Measurements from ENCODE around the gene FHL2.

The FHL2 gene

GRCh38 chr2:105398336-105399206 lies at the start of gene FHL2:
Gene FHL2, minus strand, starts transcription at chr2:105399051. Its CDS starts 12,535 bp downstream, at chr2:105386516.
- no peaks in the 10 kb centered on the region for H3K27me3 ChIP-seq (ENCODE audit: control insufficient read depth in 1 of 2, insufficient read depth in 2 of 2, low read length in 2 of 2)
- peaks cover 23% of the 10 kb centered on the region in 2 donors for H3K4me1 ChIP-seq (ENCODE audit: control insufficient read depth in 1 of 2, insufficient read depth in 2 of 2, low read length in 2 of 2)
- H3K27ac ChIP-seq (ENCODE audit: low read depth, low read length), result peak within 1 kb of the TSS; percentile 82
- no peaks in the 10 kb centered on the region for H3K9me3 ChIP-seq (ENCODE audit: control insufficient read depth in 1 of 2, low read length in 2 of 2)
- H3K36me3 ChIP-seq (ENCODE audit: control insufficient read depth in 1 of 2, insufficient read depth in 2 of 2, low read length in 2 of 2), result peaks cover 0 to 5% of the 10 kb centered on the region in 2 donors
- peak within 1 kb of the TSS; percentile 89 to 92 for H3K9ac ChIP-seq (ENCODE audit: low read depth in 1 of 2, low read length in 2 of 2)
- peak within 1 kb of the TSS; percentile 80 to 84 for H3K4me3 ChIP-seq (ENCODE audit: low read depth in 1 of 2, low read length in 2 of 2)

GRCh38 chr2:105447476-105447875 lies 48.6 kb upstream of the FHL2 start:
- Histone ChIP-seq H3K9ac (ENCODE audit: low read depth in 1 of 2, low read length in 2 of 2) (peak overlapping the region in 1 of 2 donors; percentile 7), H3K9me3 (ENCODE audit: control insufficient read depth in 1 of 2, low read length in 2 of 2) (no peaks in the 10 kb centered on the region), H3K4me1 (ENCODE audit: control insufficient read depth in 1 of 2, insufficient read depth in 2 of 2, low read length in 2 of 2) (peaks cover 7 to 22% of the 10 kb centered on the region in 2 donors), H3K27ac (ENCODE audit: low read depth, low read length) (no peak overlapping the region), H3K4me3 (ENCODE audit: low read depth in 1 of 2, low read length in 2 of 2) (no peak overlapping the region), H3K36me3 (ENCODE audit: control insufficient read depth in 1 of 2, insufficient read depth in 2 of 2, low read length in 2 of 2) (no peaks in the 10 kb centered on the region), H3K27me3 (ENCODE audit: control insufficient read depth in 1 of 2, insufficient read depth in 2 of 2, low read length in 2 of 2) (no peaks in the 10 kb centered on the region)

GRCh38 chr2:105446501-105446900 lies 47.6 kb upstream of the FHL2 start:
- Histone ChIP-seq H3K4me3 (ENCODE audit: low read depth in 1 of 2, low read length in 2 of 2) (no peak overlapping the region), H3K9ac (ENCODE audit: low read depth in 1 of 2, low read length in 2 of 2) (no peak overlapping the region), H3K27me3 (ENCODE audit: control insufficient read depth in 1 of 2, insufficient read depth in 2 of 2, low read length in 2 of 2) (no peaks in the 10 kb centered on the region), H3K27ac (ENCODE audit: low read depth, low read length) (no peak overlapping the region), H3K4me1 (ENCODE audit: control insufficient read depth in 1 of 2, insufficient read depth in 2 of 2, low read length in 2 of 2) (peaks cover 7 to 22% of the 10 kb centered on the region in 2 donors), H3K9me3 (ENCODE audit: control insufficient read depth in 1 of 2, low read length in 2 of 2) (no peaks in the 10 kb centered on the region), H3K36me3 (ENCODE audit: control insufficient read depth in 1 of 2, insufficient read depth in 2 of 2, low read length in 2 of 2) (no peaks in the 10 kb centered on the region)

- H3K9me3 ChIP-seq (ENCODE audit: control insufficient read depth in 1 of 2, low read length in 2 of 2), result no peaks in the 10 kb centered on the region
- H3K4me1 ChIP-seq (ENCODE audit: control insufficient read depth in 1 of 2, insufficient read depth in 2 of 2, low read length in 2 of 2), result peaks cover 7 to 22% of the 10 kb centered on the region in 2 donors
- no peak overlapping the region for H3K4me3 ChIP-seq (ENCODE audit: low read depth in 1 of 2, low read length in 2 of 2)
- H3K36me3 ChIP-seq (ENCODE audit: control insufficient read depth in 1 of 2, insufficient read depth in 2 of 2, low read length in 2 of 2), result no peaks in the 10 kb centered on the region
- no peaks in the 10 kb centered on the region for H3K27me3 ChIP-seq (ENCODE audit: control insufficient read depth in 1 of 2, insufficient read depth in 2 of 2, low read length in 2 of 2)
- H3K9ac ChIP-seq (ENCODE audit: low read depth in 1 of 2, low read length in 2 of 2), result no peak overlapping the region
- H3K27ac ChIP-seq (ENCODE audit: low read depth, low read length), result no peak overlapping the region
Measured at GRCh38 chr2:105445976-105446375, 47.1 kb upstream of the FHL2 start.

GRCh38 chr2:105445498-105445897 lies 46.6 kb upstream of the FHL2 start:
- no peaks in the 10 kb centered on the region for H3K9me3 ChIP-seq (ENCODE audit: control insufficient read depth in 1 of 2, low read length in 2 of 2)
- H3K27me3 ChIP-seq (ENCODE audit: control insufficient read depth in 1 of 2, insufficient read depth in 2 of 2, low read length in 2 of 2), result no peaks in the 10 kb centered on the region
- H3K4me1 ChIP-seq (ENCODE audit: control insufficient read depth in 1 of 2, insufficient read depth in 2 of 2, low read length in 2 of 2), result peaks cover 7 to 22% of the 10 kb centered on the region in 2 donors
- H3K9ac ChIP-seq (ENCODE audit: low read depth in 1 of 2, low read length in 2 of 2), result no peak overlapping the region
- no peaks in the 10 kb centered on the region for H3K36me3 ChIP-seq (ENCODE audit: control insufficient read depth in 1 of 2, insufficient read depth in 2 of 2, low read length in 2 of 2)
- H3K27ac ChIP-seq (ENCODE audit: low read depth, low read length), result no peak overlapping the region
- no peak overlapping the region for H3K4me3 ChIP-seq (ENCODE audit: low read depth in 1 of 2, low read length in 2 of 2)

GRCh38 chr2:105443617-105444598 lies 45.1 kb upstream of the FHL2 start:
- Histone ChIP-seq H3K9me3 (ENCODE audit: control insufficient read depth in 1 of 2, low read length in 2 of 2) (no peaks in the 10 kb centered on the region), H3K27me3 (ENCODE audit: control insufficient read depth in 1 of 2, insufficient read depth in 2 of 2, low read length in 2 of 2) (no peaks in the 10 kb centered on the region), H3K27ac (ENCODE audit: low read depth, low read length) (no peak overlapping the region), H3K9ac (ENCODE audit: low read depth in 1 of 2, low read length in 2 of 2) (no peak overlapping the region), H3K4me3 (ENCODE audit: low read depth in 1 of 2, low read length in 2 of 2) (no peak overlapping the region), H3K4me1 (ENCODE audit: control insufficient read depth in 1 of 2, insufficient read depth in 2 of 2, low read length in 2 of 2) (peaks cover 7 to 19% of the 10 kb centered on the region in 2 donors), H3K36me3 (ENCODE audit: control insufficient read depth in 1 of 2, insufficient read depth in 2 of 2, low read length in 2 of 2) (no peaks in the 10 kb centered on the region)

GRCh38 chr2:105442721-105443120 lies 43.9 kb upstream of the FHL2 start:
- H3K27me3 ChIP-seq (ENCODE audit: control insufficient read depth in 1 of 2, insufficient read depth in 2 of 2, low read length in 2 of 2), result no peaks in the 10 kb centered on the region
- H3K4me3 ChIP-seq (ENCODE audit: low read depth in 1 of 2, low read length in 2 of 2), result no peak overlapping the region
- H3K9me3 ChIP-seq (ENCODE audit: control insufficient read depth in 1 of 2, low read length in 2 of 2), result no peaks in the 10 kb centered on the region
- no peak overlapping the region for H3K27ac ChIP-seq (ENCODE audit: low read depth, low read length)
- no peak overlapping the region for H3K9ac ChIP-seq (ENCODE audit: low read depth in 1 of 2, low read length in 2 of 2)
- H3K36me3 ChIP-seq (ENCODE audit: control insufficient read depth in 1 of 2, insufficient read depth in 2 of 2, low read length in 2 of 2), result no peaks in the 10 kb centered on the region
- peaks cover 18 to 26% of the 10 kb centered on the region in 2 donors for H3K4me1 ChIP-seq (ENCODE audit: control insufficient read depth in 1 of 2, insufficient read depth in 2 of 2, low read length in 2 of 2)

GRCh38 chr2:105442056-105442455 lies 43.2 kb upstream of the FHL2 start:
- H3K27ac ChIP-seq (ENCODE audit: low read depth, low read length), result no peak overlapping the region
- H3K27me3 ChIP-seq (ENCODE audit: control insufficient read depth in 1 of 2, insufficient read depth in 2 of 2, low read length in 2 of 2), result no peaks in the 10 kb centered on the region
- no peak overlapping the region for H3K9ac ChIP-seq (ENCODE audit: low read depth in 1 of 2, low read length in 2 of 2)
- no peaks in the 10 kb centered on the region for H3K36me3 ChIP-seq (ENCODE audit: control insufficient read depth in 1 of 2, insufficient read depth in 2 of 2, low read length in 2 of 2)
- peaks cover 18 to 30% of the 10 kb centered on the region in 2 donors for H3K4me1 ChIP-seq (ENCODE audit: control insufficient read depth in 1 of 2, insufficient read depth in 2 of 2, low read length in 2 of 2)
- no peaks in the 10 kb centered on the region for H3K9me3 ChIP-seq (ENCODE audit: control insufficient read depth in 1 of 2, low read length in 2 of 2)
- H3K4me3 ChIP-seq (ENCODE audit: low read depth in 1 of 2, low read length in 2 of 2), result no peak overlapping the region

- Histone ChIP-seq H3K4me1 (ENCODE audit: control insufficient read depth in 1 of 2, insufficient read depth in 2 of 2, low read length in 2 of 2) (peaks cover 18 to 30% of the 10 kb centered on the region in 2 donors), H3K36me3 (ENCODE audit: control insufficient read depth in 1 of 2, insufficient read depth in 2 of 2, low read length in 2 of 2) (no peaks in the 10 kb centered on the region), H3K9ac (ENCODE audit: low read depth in 1 of 2, low read length in 2 of 2) (no peak overlapping the region), H3K4me3 (ENCODE audit: low read depth in 1 of 2, low read length in 2 of 2) (no peak overlapping the region), H3K9me3 (ENCODE audit: control insufficient read depth in 1 of 2, low read length in 2 of 2) (no peaks in the 10 kb centered on the region), H3K27me3 (ENCODE audit: control insufficient read depth in 1 of 2, insufficient read depth in 2 of 2, low read length in 2 of 2) (no peaks in the 10 kb centered on the region), H3K27ac (ENCODE audit: low read depth, low read length) (no peak overlapping the region)
Measured at GRCh38 chr2:105439141-105439540, 40.3 kb upstream of the FHL2 start.

Measured in duodenal mucosa (tissue), 2 donors.